ENCODE data around the gene DTWD2. TPM values are rescaled to one million over a fixed set of nuclear protein-coding genes. Genes with fewer than 3 reads are reported as not detected.

DTWD2 gene
- total and polyA plus RNA-seq, 2 experiments from 2014 or later = 2.5 to 14.1 TPM

- Histone ChIP-seq H3K4me1 (ENCODE audit: insufficient read depth) (no peaks in the 10 kb centered on the region), H2AFZ (no peak overlapping the region), H3K79me2 (no peaks in the 10 kb centered on the region), H3K27ac (no peak overlapping the region), H3K4me2 (no peak overlapping the region), H3K36me3 (replicated peaks; ENCODE audit: insufficient read depth, low read depth) (no peaks in the 10 kb centered on the region), H4K20me1 (ENCODE audit: insufficient read depth, poor library complexity, severe bottlenecking) (no peaks in the 10 kb centered on the region), H3K4me3 (no peak overlapping the region), H3K9me3 (ENCODE audit: low read depth) (no peaks in the 10 kb centered on the region), H3K9me2 (replicated peaks; ENCODE audit: insufficient read depth) (no peaks in the 10 kb centered on the region), H3K27me3 (no peaks in the 10 kb centered on the region)
- 56% methylated on average over 5 of the region's 5 CpGs for WGBS (ENCODE audit: low lambda C conversion rate, missing lambda C conversion rate)
- TF ChIP-seq EZH2phosphoT487 (IDR thresholded peaks at IDR 0.05; ENCODE audit: low read depth, severe bottlenecking, unreplicated experiment) (no peak), CTCF (IDR thresholded peaks at IDR 0.05; ENCODE audit: poor library complexity) (peak; percentile 60)
- peak; percentile 17 for DNase-seq (ENCODE audit: low spot score)
Observed at GRCh38 chr5:119022017-119022745, 33.8 kb upstream of the DTWD2 start.

- no peaks in the 10 kb centered on the region for H3K4me1 ChIP-seq (ENCODE audit: insufficient read depth)
- H2AFZ ChIP-seq = no peak overlapping the region
- no peaks in the 10 kb centered on the region for H3K27me3 ChIP-seq
- TF ChIP-seq EZH2 (IDR thresholded peaks at IDR 0.05; ENCODE audit: borderline replicate concordance) (no peak), CTCF (IDR thresholded peaks at IDR 0.05; ENCODE audit: poor library complexity) (no peak), EZH2phosphoT487 (IDR thresholded peaks at IDR 0.05; ENCODE audit: low read depth, severe bottlenecking, unreplicated experiment) (no peak)
- H3K9me2 ChIP-seq (replicated peaks; ENCODE audit: insufficient read depth) = no peaks in the 10 kb centered on the region
- no peak overlapping the region for H3K4me3 ChIP-seq
- DNase-seq (ENCODE audit: low spot score) = no peak
- no peaks in the 10 kb centered on the region for H3K79me2 ChIP-seq
- no peaks in the 10 kb centered on the region for H3K9me3 ChIP-seq (ENCODE audit: low read depth)
- H4K20me1 ChIP-seq (ENCODE audit: insufficient read depth, poor library complexity, severe bottlenecking) = no peaks in the 10 kb centered on the region
- H3K27ac ChIP-seq = no peak overlapping the region
- no peaks in the 10 kb centered on the region for H3K36me3 ChIP-seq (replicated peaks; ENCODE audit: insufficient read depth, low read depth)
- H3K4me2 ChIP-seq = no peak overlapping the region
- 88% methylated on average over 3 of the region's 3 CpGs for WGBS (ENCODE audit: low lambda C conversion rate, missing lambda C conversion rate)
Observed at GRCh38 chr5:119021149-119021732, 32.9 kb upstream of the DTWD2 start.

- Histone ChIP-seq H3K4me3 (no peak overlapping the region), H3K4me2 (no peak overlapping the region), H3K27ac (peak overlapping the region; percentile 21), H3K27me3 (no peaks in the 10 kb centered on the region), H3K36me3 (replicated peaks; ENCODE audit: insufficient read depth, low read depth) (no peaks in the 10 kb centered on the region), H3K9me2 (replicated peaks; ENCODE audit: insufficient read depth) (no peaks in the 10 kb centered on the region), H2AFZ (no peak overlapping the region), H3K79me2 (no peaks in the 10 kb centered on the region), H4K20me1 (ENCODE audit: insufficient read depth, poor library complexity, severe bottlenecking) (no peaks in the 10 kb centered on the region), H3K4me1 (ENCODE audit: insufficient read depth) (no peaks in the 10 kb centered on the region), H3K9me3 (ENCODE audit: low read depth) (no peaks in the 10 kb centered on the region)
- DNase-seq (ENCODE audit: low spot score) = no peak
- TF ChIP-seq EZH2phosphoT487 (IDR thresholded peaks at IDR 0.05; ENCODE audit: low read depth, severe bottlenecking, unreplicated experiment) (no peak), CTCF (IDR thresholded peaks at IDR 0.05; ENCODE audit: poor library complexity) (no peak), EZH2 (IDR thresholded peaks at IDR 0.05; ENCODE audit: borderline replicate concordance) (no peak)
- 85% methylated on average over 7 of the region's 7 CpGs for WGBS (ENCODE audit: low lambda C conversion rate, missing lambda C conversion rate)
Observed at GRCh38 chr5:119019949-119020348, 31.6 kb upstream of the DTWD2 start.

Data from hepatocyte (in vitro differentiated cells).